Esophagus squamous epithelium (tissue), 5 donors: ENCODE data around the gene UBA6. TPM values are rescaled to one million over a fixed set of nuclear protein-coding genes. Genes with fewer than 3 reads are reported as not detected.

Source experiments
- DNase-seq: peaks from one replicate; lab custom pipeline; 2025; lab: John Stamatoyannopoulos, UW
- H3K27ac ChIP-seq, 4 donors: fragments of 200-600 bp; sonication (generic); one replicate each; pipeline ENCODE4 v1.5.1; 2016 to 2019; ENCODE audit warnings: mild to moderate bottlenecking in 1 of 4
- H3K27me3 ChIP-seq, 4 donors: fragments of 200-600 bp; sonication (generic); 1 replicate in 3 of 4; 2 replicates in 1 of 4; pipeline versions ENCODE4 v1.5.1 to v1.6.0; 2017 to 2021; ENCODE audit warnings: antibody characterized with exemption in 1 of 4
- H3K36me3 ChIP-seq, 3 donors: fragments of 200-600 bp; sonication (generic); one replicate each; pipeline ENCODE4 v1.5.1; 2016 to 2019
- H3K4me1 ChIP-seq, 3 donors: fragments of 200-600 bp; sonication (generic); one replicate each; pipeline ENCODE4 v1.5.1; 2017 to 2019
- H3K4me3 ChIP-seq, 4 donors: fragments of 200-600 bp; sonication (generic); 1 replicate in 3 of 4; 2 replicates in 1 of 4; pipeline ENCODE4 v1.5.1; 2016 to 2019; ENCODE audit warnings: mild to moderate bottlenecking in 2 of 4, moderate library complexity in 1 of 4
- H3K9me3 ChIP-seq, 3 donors: fragments of 200-600 bp; sonication (generic); one replicate each; pipeline ENCODE4 v1.5.1; 2016 to 2019
- CTCF ChIP-seq, 6 experiments: fragments of 450-650 bp in 4 of 6; fragments of 200-600 bp in 2 of 6; sonication (generic) in 2 of 6; IDR thresholded peaks; one replicate each; pipeline ENCODE4 v1.5.1; 2016 to 2019; ENCODE audit warnings: antibody characterized with exemption in 6 of 6, mild to moderate bottlenecking in 4 of 6, moderate library complexity in 4 of 6
- POLR2A ChIP-seq, 4 donors: fragments of 450-650 bp; IDR thresholded peaks; one replicate each; pipeline ENCODE4 v1.6.1; 2017; ENCODE audit warnings: antibody characterized with exemption in 4 of 4, mild to moderate bottlenecking in 4 of 4, moderate library complexity in 3 of 4
- WGBS, 2 donors: methylation state at CpG; one replicate each; pipeline ENCODE4 v1.1.5; 2018; 5-methylcytosine and 5-hydroxymethylcytosine counted together
- intact Hi-C: fragments of 100-400 bp; cut with DNase I; formaldehyde crosslinking; loops from one replicate; pipeline ENCODE4 v1.15.0; 2022
- total RNA-seq, 4 donors: library from RNA; depleted of rRNA; stranded (reverse); fragments of >200 nt; gene quantifications; one replicate each; pipeline ENCODE4 v1.1.0, GENCODE V29; 2016
- donor health status: DM: yes; HTN: yes; CAD: no.

UBA6 gene
- total RNA-seq, 4 donors from 2014 or later = 51.5 to 103 (median 87.8) TPM

- TF ChIP-seq CTCF (IDR thresholded peaks at IDR 0.05) (no peak), POLR2A (IDR thresholded peaks at IDR 0.05) (no peak)
- intact Hi-C loops = no loop called here
- no peak overlapping the region for H3K27ac ChIP-seq
- H3K9me3 ChIP-seq = no peaks in the 10 kb centered on the region
- 76 to 85% methylated on average over 2 of the region's 2 CpGs for WGBS, 2 donors
- H3K4me3 ChIP-seq = no peak overlapping the region
- no peak for DNase-seq
- H3K4me1 ChIP-seq = peaks cover 0 to 10% (median 0%) of the 10 kb centered on the region in 3 donors
- peaks cover 6 to 45% (median 9%) of the 10 kb centered on the region in 3 donors for H3K36me3 ChIP-seq
- H3K27me3 ChIP-seq = no peaks in the 10 kb centered on the region
These were observed 20.3 kb downstream of the UBA6 start for GRCh38 chr4:67680581-67681222.

GRCh38 chr4:67678612-67679011, 22.3 kb downstream of the UBA6 start:
- intact Hi-C loops = no loop called here
- H3K4me3 ChIP-seq = no peak overlapping the region
- DNase-seq = no peak
- peaks cover 9 to 66% (median 17%) of the 10 kb centered on the region in 3 donors for H3K36me3 ChIP-seq
- no peaks in the 10 kb centered on the region for H3K27me3 ChIP-seq
- TF ChIP-seq POLR2A (IDR thresholded peaks at IDR 0.05) (no peak), CTCF (IDR thresholded peaks at IDR 0.05) (no peak)
- H3K9me3 ChIP-seq = no peaks in the 10 kb centered on the region
- H3K4me1 ChIP-seq = peaks cover 0 to 4% (median 0%) of the 10 kb centered on the region in 3 donors
- H3K27ac ChIP-seq = no peak overlapping the region
- WGBS, 2 donors = 75 to 81% methylated on average over 2 of the region's 2 CpGs

DNA sequence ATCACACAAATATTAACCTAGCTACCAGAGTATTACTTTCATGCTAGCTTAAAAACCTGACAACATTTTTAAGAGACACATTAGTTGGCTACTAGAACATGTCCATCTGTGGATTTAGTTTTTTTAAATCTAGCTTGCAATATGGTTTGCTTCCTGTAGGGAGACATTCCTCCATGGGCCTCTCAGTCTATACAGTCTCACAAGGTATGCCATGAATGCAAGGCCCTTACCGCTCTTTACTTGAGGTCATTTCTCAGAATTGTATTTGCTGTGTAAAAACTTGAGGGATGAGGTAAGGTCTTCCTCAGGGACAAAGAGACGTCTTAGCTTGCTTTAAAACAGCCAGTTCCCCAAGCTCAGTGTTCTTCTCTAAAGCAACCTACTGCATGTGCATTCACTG, 26.9 kb downstream of the UBA6 start:
- TF ChIP-seq POLR2A (IDR thresholded peaks at IDR 0.05) (no peak), CTCF (IDR thresholded peaks at IDR 0.05) (no peak)
- 97 to 100% methylated on average over 2 of the region's 2 CpGs for WGBS, 2 donors
- Histone ChIP-seq H3K9me3 (no peaks in the 10 kb centered on the region), H3K27me3 (no peaks in the 10 kb centered on the region), H3K36me3 (peaks cover 13 to 89% (median 17%) of the 10 kb centered on the region in 3 donors), H3K4me1 (no peaks in the 10 kb centered on the region), H3K4me3 (no peak overlapping the region), H3K27ac (no peak overlapping the region)
- intact Hi-C loops = no loop called here
- DNase-seq = no peak

GRCh38 chr4:67668315-67668714, 32.6 kb downstream of the UBA6 start:
- 93 to 95% methylated on average over 3 of the region's 3 CpGs for WGBS, 2 donors
- TF ChIP-seq POLR2A (IDR thresholded peaks at IDR 0.05) (no peak), CTCF (IDR thresholded peaks at IDR 0.05) (no peak)
- Histone ChIP-seq H3K36me3 (peaks cover 0 to 91% (median 12%) of the 10 kb centered on the region in 3 donors), H3K4me1 (no peaks in the 10 kb centered on the region), H3K4me3 (no peak overlapping the region), H3K9me3 (no peaks in the 10 kb centered on the region), H3K27ac (no peak overlapping the region), H3K27me3 (no peaks in the 10 kb centered on the region)
- intact Hi-C loops = no loop called here
- DNase-seq = no peak

GRCh38 chr4:67660418-67660817, 40.5 kb downstream of the UBA6 start:
- Histone ChIP-seq H3K4me1 (no peaks in the 10 kb centered on the region), H3K36me3 (peaks cover 14 to 97% (median 25%) of the 10 kb centered on the region in 3 donors), H3K9me3 (peaks cover 0 to 12% (median 0%) of the 10 kb centered on the region in 3 donors), H3K27me3 (no peaks in the 10 kb centered on the region), H3K27ac (no peak overlapping the region), H3K4me3 (no peak overlapping the region)
- 93 to 94% methylated on average over 3 to 4 of the region's 4 CpGs for WGBS, 2 donors
- no peak for DNase-seq
- intact Hi-C loops = no loop called here
- TF ChIP-seq CTCF (IDR thresholded peaks at IDR 0.05) = no peak
- no peak for TF ChIP-seq POLR2A (IDR thresholded peaks at IDR 0.05)
